Measurements from ENCODE around the gene RABL3.
"Not testable (repeated sequence)": the region's sequence is repeated elsewhere in the genome, so short reads cannot be mapped to it uniquely, and the experiment has no call there.

The RABL3 gene

GRCh38 chr3:120642368-120642948 lies 99.9 kb downstream of the RABL3 start:
- peak; percentile 93 for DNase-seq

GRCh38 chr3:120641696-120642246 lies 100.5 kb downstream of the RABL3 start:
- no peak for DNase-seq

GRCh38 chr3:120640231-120640630 lies 102.1 kb downstream of the RABL3 start:
- no peak for DNase-seq

GRCh38 chr3:120638820-120639219 lies 103.5 kb downstream of the RABL3 start:
- DNase-seq, result not testable (repeated sequence)

GRCh38 chr3:120637851-120638559 lies 104.3 kb downstream of the RABL3 start:
- DNase-seq, result peak; percentile 49

- DNase-seq, result no peak
Observed at GRCh38 chr3:120636795-120637401, 105.4 kb downstream of the RABL3 start.
